ENCODE results near the gene EFTUD2.
A peak's percentile ranks its signal among the peaks of the same experiment; 100 is the strongest.

EFTUD2 gene

DNA sequence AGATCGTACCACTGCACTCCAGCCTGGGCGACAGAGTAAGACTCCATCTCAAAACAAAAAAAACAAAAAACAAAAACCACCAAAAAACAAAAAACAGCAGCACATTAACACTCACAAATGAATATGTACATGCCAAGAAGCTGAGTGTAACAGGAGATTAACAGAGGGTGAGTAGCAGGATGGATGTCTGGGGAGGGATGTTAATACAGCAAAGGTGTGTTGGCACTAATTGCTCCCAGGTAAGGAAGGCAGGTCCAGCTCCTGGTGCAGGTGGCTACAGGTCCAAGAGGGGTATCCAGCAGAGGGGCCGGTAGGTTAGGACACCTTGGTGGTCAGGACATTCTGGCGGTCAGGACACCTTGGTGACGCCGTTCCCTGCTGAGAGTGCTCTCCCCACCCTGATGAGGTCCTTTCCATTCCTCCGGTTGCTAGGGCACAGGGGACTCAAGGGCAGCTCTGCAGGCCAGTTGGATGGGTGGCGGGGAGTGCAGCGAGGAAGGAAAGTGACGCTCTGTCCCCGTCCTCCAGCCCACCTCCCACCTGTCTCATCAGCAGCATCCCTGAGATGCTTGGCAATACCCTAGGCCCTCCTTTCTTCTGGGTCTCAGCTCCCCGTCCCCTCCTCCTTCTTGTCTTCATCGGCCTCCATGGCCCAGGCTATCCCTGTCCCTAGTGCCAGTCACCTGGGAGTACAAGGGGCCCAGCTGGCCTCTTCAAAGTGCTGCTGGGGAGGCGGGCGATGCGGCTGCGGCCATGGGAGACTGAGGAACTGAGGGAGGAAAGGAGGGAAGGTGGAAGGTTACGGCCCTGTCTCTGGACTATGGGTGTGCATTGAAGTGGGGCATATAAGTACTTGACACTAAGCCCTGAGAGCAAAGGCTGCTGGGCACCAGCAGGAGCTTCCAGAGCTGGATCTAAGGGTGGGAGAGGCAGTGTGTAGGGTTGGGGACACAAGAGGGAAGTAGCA lies 26.8 kb upstream of the EFTUD2 start:
- no peak for DNase-seq

DNA sequence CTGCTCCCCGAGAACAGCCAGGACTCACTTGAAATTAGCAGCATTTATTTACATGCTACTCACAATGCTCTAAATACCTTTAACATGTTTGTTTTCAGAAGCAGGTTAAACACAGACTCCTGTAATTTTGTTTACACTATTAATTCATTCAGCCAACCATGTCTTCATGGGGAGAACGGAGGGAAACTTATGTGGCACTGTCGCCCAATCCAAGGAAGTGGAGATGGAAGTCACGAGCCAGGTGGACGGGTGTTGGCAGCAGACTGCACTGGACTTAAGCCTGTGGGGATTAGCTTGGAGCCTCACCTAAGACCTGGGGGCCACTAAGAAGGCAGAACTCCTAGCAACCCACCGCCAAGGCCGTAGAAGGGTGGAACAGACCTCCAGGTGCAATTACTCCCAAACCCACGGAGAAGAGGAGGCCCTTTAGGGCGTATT lies 24.9 kb upstream of the EFTUD2 start:
- no peak for DNase-seq

DNA sequence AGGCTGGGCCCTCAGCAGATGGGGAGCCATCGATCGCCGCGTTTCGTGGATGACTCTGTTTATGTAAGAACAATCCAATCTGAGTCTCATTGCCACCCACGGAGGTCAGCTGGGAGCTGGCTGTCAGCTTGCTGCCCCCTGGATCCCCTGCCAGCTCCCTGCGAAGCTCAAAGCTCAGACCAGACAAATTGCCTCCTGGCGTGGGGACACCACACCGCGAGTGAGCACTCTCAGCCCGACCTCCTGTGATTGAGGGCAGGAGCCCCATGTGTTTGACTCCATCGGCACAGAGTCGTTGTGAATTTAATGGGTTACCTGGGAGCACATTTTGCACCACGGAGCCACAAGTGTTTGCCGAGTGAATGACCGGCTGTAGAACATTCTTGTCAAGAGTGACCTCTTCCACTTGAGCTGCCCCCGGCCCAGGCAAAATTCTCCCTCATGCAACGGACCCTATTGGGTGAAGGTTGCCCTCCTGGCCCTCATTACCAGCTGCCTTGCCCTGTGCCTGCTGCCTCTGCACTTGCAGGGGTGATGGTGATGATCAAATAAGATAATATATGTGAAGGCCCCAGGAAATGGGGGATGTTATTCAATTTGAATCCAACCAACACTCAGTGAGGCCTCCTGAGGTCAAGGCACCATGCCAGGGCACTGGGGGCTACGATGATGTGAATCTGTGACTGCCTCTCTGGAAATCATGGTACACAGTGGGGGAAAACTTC lies 23.7 kb upstream of the EFTUD2 start:
- no peak for DNase-seq

- no peak for DNase-seq
Measured at GRCh38 chr17:44922136-44922535, 22.9 kb upstream of the EFTUD2 start.

DNA sequence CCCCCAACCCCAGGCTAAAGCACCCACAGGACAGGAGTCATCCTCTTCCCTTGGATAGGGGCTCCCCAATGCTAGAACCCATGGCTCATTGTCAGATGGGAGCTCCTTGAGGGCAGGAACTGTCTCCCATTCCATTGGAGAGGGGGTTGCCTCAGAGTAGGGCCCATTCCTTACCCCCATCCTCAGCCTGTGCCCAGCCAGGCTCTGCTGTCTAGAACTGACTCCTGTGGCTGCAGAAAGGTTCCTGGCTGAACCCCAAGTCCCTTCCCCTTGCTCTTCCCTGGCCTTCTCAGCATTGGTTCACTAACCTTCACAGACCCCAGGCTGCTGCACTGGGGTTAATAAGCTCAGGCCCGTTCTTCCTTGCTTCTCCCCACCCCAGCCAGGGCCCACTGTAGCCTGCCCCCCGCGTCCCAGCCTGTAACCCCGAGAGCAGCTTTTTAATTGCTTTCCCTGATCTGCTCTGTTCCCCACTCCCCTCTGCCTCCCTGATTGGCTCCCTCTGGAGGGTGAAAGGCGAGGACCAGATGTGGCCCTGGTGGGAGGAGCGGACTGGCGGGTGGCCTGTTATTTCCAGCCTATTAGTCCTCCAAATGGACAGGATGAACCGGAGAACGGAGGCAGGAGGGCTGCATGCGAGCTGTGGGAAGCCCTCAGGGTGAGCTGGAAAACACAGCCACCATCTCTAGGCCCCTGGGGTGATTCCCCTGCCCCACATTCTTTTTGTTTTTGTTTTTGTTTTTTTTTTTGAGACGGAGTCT lies 22.1 kb upstream of the EFTUD2 start:
- DNase-seq: no peak

GRCh38 chr17:44920565-44920940 lies 21.3 kb upstream of the EFTUD2 start:
- no peak for DNase-seq

DNA sequence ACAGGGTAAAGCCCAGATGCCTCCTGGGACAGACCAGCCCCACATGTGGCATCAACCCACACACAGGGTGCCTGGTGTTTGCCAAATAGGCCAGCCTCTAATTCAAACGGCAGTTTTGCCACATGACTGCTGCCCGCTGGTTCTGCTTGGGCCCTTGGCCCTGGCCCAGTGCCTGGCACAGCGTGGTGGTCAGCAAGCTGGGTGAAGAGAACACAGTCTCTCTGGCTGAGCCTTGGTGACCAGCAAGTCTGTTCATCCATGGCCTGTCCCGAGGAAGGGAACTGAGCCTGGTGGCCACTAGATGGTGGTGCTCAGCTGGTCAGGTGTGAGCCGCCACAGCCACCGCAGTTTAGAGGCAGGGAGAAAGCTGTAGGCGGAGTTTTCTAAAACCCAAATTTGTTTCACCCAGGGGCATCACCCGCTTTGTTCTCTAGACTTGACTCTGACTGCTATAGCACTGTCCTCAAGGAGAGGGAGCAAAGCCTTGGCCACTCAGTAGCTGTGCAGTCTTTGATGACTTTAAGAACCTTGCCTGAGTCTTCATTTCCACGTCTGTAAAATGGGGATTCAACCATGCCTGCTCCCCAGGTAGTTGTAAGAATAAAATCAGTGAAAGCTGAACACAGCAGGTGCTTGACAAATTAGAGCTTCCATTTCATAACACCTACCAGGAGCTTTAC lies 20.8 kb upstream of the EFTUD2 start:
- peak in 13 of 14 donors; percentile 28 to 82 (median 69) for DNase-seq

- DNase-seq: no peak
Measured at GRCh38 chr17:44919411-44919810, 20.2 kb upstream of the EFTUD2 start.

GRCh38 chr17:44918006-44918405 lies 18.8 kb upstream of the EFTUD2 start:
- no peak for DNase-seq

DNA sequence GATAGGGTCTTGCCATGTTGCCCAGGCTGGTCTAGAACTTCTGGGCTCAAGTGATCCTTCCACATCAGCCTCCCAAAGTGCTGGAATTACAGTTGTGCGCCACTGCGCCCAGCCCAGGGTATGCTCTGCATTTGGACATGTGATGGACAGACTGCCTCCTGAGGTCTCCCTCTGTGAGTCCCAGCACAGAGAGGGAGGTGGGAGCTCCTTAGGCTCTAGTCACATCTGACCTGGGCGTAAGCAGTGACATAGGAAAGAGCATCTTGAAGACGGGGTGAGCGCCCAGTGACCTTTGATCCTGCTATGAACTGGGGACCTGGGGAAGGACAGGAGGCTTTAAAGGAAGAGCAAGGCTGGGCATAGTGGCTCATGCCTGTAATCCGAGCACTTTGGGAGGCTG lies 18.2 kb upstream of the EFTUD2 start:
- no peak for DNase-seq

DNA sequence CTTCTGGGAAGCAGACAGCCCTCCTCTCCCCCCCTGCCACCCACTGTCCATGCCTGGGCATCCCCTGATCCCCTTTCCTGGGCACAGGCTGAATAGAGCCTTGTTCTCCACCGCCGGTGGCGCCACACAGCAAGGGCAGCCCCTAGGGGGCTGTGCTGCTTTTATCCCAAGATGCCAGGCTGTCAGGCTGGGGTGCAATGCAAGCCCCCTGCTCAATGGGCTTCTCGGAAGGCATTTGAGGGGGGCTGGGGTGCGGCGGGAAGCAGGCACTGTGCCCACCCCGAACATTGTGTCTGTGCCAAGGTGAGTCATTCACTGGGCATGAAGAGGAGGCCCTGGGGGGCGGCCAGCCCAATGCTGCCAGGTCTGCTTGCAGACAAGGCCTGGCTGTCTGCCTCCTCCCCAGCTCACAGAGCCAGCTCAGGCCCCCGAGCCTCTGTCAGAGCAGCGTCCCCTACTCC lies 17.6 kb upstream of the EFTUD2 start:
- peak in 12 of 14 donors; percentile 36 to 94 (median 75) for DNase-seq

- peak in 7 of 14 donors; percentile 41 to 91 (median 71) for DNase-seq
Measured at GRCh38 chr17:44915862-44916780, 16.9 kb upstream of the EFTUD2 start.

DNA sequence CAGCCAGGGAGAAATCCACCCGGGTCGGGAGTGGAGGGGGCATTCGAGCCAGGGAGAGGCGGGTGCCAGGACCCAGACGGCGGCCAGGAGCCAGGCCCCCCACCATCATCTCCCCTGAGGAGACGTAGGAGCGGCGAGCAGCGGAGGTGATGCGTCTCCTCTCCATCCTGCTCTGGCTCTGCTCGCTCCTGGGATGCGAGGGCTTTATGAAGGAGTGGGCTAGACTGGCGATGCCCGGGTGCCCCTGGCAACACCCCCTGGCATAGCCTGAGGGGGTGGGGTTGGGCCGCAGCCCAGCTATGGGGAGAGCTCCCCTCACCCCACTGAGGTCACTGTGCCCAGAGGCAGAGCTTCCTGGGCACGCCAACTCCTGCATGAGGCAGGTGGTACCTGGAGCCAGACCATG lies 16.1 kb upstream of the EFTUD2 start, which contains the start of gene GFAP:
Gene GFAP, minus strand, starts transcription at position 180 of the 406 bp plus-strand sequence. Its CDS starts 14 bp downstream, at position 166.
- peak in 10 of 14 donors; percentile 11 to 82 (median 57) for DNase-seq

- peak in 2 of 14 donors; percentile 54 to 71 for DNase-seq
Measured at GRCh38 chr17:44914698-44915271, 15.5 kb upstream of the EFTUD2 start.

DNA sequence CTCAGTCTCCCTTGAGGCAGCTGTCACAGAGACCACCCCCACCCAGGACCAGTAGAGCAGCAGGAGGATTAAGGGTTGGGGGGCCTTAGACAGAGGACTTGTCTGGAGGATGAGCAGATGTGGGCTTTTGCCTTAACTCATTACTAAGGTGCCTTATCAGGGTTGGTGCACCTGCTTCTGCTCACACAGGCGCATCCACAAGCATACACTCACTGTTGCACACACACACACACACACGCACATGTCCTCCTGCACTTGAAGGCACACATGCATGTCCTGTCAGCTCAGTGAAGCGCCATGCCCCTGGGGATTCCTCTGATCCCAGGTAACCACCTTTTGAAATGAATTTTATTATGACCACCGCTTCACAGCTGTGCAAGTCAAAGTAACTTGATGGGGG lies 14.9 kb upstream of the EFTUD2 start:
- peak in 2 of 14 donors; percentile 51 to 66 for DNase-seq

DNA sequence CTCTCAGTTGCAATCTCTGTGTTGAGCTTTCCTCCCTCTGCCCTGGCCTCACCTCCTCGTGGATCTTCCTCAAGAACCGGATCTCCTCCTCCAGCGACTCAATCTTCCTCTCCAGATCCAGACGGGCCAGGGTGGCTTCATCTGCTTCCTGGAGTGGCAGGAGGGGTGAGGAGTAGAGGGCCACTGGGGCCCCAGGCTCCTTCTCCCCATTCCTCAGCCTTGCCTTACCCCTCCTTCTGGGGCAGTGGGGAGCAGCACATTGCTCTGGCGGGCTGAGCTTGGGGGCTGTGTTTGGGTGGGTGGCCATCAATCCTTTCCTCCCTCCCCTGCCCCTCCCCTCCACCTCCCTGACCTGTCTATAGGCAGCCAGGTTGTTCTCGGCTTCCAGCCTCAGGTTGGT lies 14.4 kb upstream of the EFTUD2 start:
- peak in 2 of 14 donors; percentile 58 to 59 for DNase-seq

- peak in 8 of 14 donors; percentile 14 to 77 (median 48) for DNase-seq
Measured at GRCh38 chr17:44912763-44913544, 13.7 kb upstream of the EFTUD2 start.

- peak in 11 of 14 donors; percentile 10 to 87 (median 69) for DNase-seq
Measured at GRCh38 chr17:44911133-44912001, 12.1 kb upstream of the EFTUD2 start.

Data from C1 segment of cervical spinal cord (tissue), 14 donors.